Thyroid gland (tissue), 4 donors: Measurements from ENCODE around the gene ST8SIA1. TPM values are rescaled to one million over a fixed set of nuclear protein-coding genes. Genes with fewer than 3 reads are reported as not detected.

Source experiments
- DNase-seq, 2 donors: peaks; one replicate each; pipeline ENCODE4 v3.0.0-alpha.2; 2019
- H3K27ac ChIP-seq, 3 donors: fragments of 200-600 bp; sonication (generic); 1 replicate in 2 of 3; 2 replicates in 1 of 3; pipeline ENCODE4 v1.5.1; 2016 to 2019; ENCODE audit warnings: mild to moderate bottlenecking in 1 of 3, moderate library complexity in 1 of 3
- H3K27me3 ChIP-seq: fragments of 200-600 bp; sonication (generic); one replicate; pipeline ENCODE4 v1.5.1; 2019
- H3K36me3 ChIP-seq, 2 donors: fragments of 200-600 bp; sonication (generic); one replicate each; pipeline ENCODE4 v1.5.1; 2016 to 2019
- H3K4me1 ChIP-seq, 2 donors: fragments of 200-600 bp; sonication (generic); one replicate each; pipeline ENCODE4 v1.5.1; 2017 to 2019
- H3K4me3 ChIP-seq, 3 donors: fragments of 200-600 bp; sonication (generic); replicated peaks in 1 of 3; 1 replicate in 2 of 3; 2 replicates in 1 of 3; pipeline ENCODE4 v1.5.1; 2016; ENCODE audit warnings: mild to moderate bottlenecking in 1 of 3
- H3K9me3 ChIP-seq: fragments of 200-600 bp; sonication (generic); one replicate; pipeline ENCODE4 v1.5.1; 2017
- CTCF ChIP-seq, 6 experiments: fragments of 200-600 bp in 3 of 6; fragments of 450-650 bp in 3 of 6; sonication (generic) in 3 of 6; IDR thresholded peaks; one replicate each; pipeline ENCODE4 v1.5.1; 2016 to 2019; ENCODE audit warnings: antibody characterized with exemption in 6 of 6, mild to moderate bottlenecking in 2 of 6, inconsistent platforms in 1 of 6, moderate library complexity in 1 of 6
- POLR2A ChIP-seq, 2 donors: fragments of 450-650 bp; IDR thresholded peaks; one replicate each; pipeline ENCODE4 v1.6.1; 2017; ENCODE audit warnings: antibody characterized with exemption in 2 of 2, mild to moderate bottlenecking in 2 of 2, moderate library complexity in 1 of 2
- WGBS, 2 donors: methylation state at CpG; one replicate each; pipeline ENCODE4 v1.1.5; 2017; 5-methylcytosine and 5-hydroxymethylcytosine counted together
- intact Hi-C: fragments of 100-400 bp; cut with DNase I; formaldehyde crosslinking; loops from one replicate; pipeline ENCODE4 v1.15.1; 2023
- total RNA-seq, 4 donors: library from RNA; depleted of rRNA; stranded (reverse); fragments of >200 nt; gene quantifications; one replicate each; pipeline ENCODE4 v1.2.3, GENCODE V29; 2016

The ST8SIA1 gene
- total RNA-seq, 4 donors from 2014 or later: 2.5 to 5.2 (median 4.9) TPM

- intact Hi-C loops: no loop called here
- H3K36me3 ChIP-seq: no peaks in the 10 kb centered on the region
- no peak overlapping the region for H3K4me3 ChIP-seq
- no peak for DNase-seq
- peaks cover 0 to 7% of the 10 kb centered on the region in 2 donors for H3K4me1 ChIP-seq
- WGBS, 2 donors: 75 to 79% methylated on average over 7 of the region's 7 CpGs
- H3K27me3 ChIP-seq: no peaks in the 10 kb centered on the region
- no peak for TF ChIP-seq CTCF (IDR thresholded peaks at IDR 0.05)
- TF ChIP-seq POLR2A (IDR thresholded peaks at IDR 0.05): no peak
- H3K27ac ChIP-seq: no peak overlapping the region
- H3K9me3 ChIP-seq: no peaks in the 10 kb centered on the region
Measured at GRCh38 chr12:22254478-22254877, 80.0 kb downstream of the ST8SIA1 start.

DNA sequence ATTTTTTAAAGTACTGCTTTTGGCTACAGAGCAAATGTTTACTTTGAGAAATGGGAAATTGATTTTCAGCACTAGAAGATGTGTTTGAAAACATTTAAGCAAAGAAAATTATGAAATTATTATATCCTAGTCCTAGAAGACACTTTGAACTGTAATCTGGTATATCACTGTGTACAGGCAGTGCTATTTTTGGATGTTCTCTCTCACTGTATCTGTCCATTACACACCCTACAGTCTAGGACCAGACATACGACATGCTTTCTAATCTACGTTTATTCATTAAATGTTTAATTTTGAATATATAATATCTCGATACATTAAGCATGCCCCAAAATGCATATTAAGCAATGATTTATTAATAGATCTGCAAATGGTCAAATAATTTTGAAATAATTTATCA, 82.5 kb downstream of the ST8SIA1 start:
- intact Hi-C loops: no loop called here
- Histone ChIP-seq H3K36me3 (no peaks in the 10 kb centered on the region), H3K4me3 (no peak overlapping the region), H3K27ac (no peak overlapping the region), H3K9me3 (no peaks in the 10 kb centered on the region), H3K4me1 (peaks cover 0 to 7% of the 10 kb centered on the region in 2 donors), H3K27me3 (no peaks in the 10 kb centered on the region)
- TF ChIP-seq CTCF (IDR thresholded peaks at IDR 0.05): no peak
- no peak for TF ChIP-seq POLR2A (IDR thresholded peaks at IDR 0.05)
- 90 to 92% methylated on average over 3 of the region's 3 CpGs for WGBS, 2 donors
- no peak for DNase-seq

- DNase-seq: no peak
- intact Hi-C loops: no loop called here
- TF ChIP-seq CTCF (IDR thresholded peaks at IDR 0.05) (no peak), POLR2A (IDR thresholded peaks at IDR 0.05) (no peak)
- Histone ChIP-seq H3K36me3 (no peaks in the 10 kb centered on the region), H3K27ac (no peak overlapping the region), H3K9me3 (no peaks in the 10 kb centered on the region), H3K27me3 (no peaks in the 10 kb centered on the region), H3K4me1 (no peaks in the 10 kb centered on the region), H3K4me3 (no peak overlapping the region)
- 81 to 86% methylated on average over 2 of the region's 2 CpGs for WGBS, 2 donors
Measured at GRCh38 chr12:22250762-22251161, 83.7 kb downstream of the ST8SIA1 start.

DNA sequence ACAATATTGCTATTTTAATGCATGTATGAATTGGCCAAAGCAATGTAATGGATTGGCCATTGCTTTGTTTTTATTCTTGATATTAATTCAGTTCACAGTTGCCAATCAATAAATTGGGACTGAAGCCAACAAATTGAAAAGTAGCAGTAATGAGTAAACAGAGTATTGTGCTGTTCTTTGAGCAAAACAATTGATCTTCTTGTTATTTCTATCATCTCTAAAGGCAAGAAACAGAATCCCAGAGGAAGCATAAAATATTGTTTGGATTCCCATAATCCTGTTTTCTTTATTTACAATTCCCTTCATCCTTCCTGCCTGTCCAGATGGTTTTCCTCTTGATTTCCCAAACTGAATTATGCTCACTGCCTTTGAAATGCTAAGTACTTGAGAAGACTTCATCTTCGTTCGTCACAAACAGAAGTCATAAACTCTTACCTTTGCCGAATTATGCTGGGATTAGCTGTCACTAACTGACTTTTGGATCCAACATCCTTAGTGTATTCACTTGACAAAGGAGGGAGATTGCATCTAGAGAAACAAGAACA, 85.9 kb downstream of the ST8SIA1 start:
- Histone ChIP-seq H3K27me3 (no peaks in the 10 kb centered on the region), H3K9me3 (no peaks in the 10 kb centered on the region), H3K27ac (no peak overlapping the region), H3K36me3 (no peaks in the 10 kb centered on the region), H3K4me1 (no peaks in the 10 kb centered on the region), H3K4me3 (no peak overlapping the region)
- no peak for TF ChIP-seq CTCF (IDR thresholded peaks at IDR 0.05)
- no peak for TF ChIP-seq POLR2A (IDR thresholded peaks at IDR 0.05)
- no peak for DNase-seq
- WGBS, 2 donors: 63 to 82% methylated on average over 3 of the region's 3 CpGs
- intact Hi-C loops: no loop called here

DNA sequence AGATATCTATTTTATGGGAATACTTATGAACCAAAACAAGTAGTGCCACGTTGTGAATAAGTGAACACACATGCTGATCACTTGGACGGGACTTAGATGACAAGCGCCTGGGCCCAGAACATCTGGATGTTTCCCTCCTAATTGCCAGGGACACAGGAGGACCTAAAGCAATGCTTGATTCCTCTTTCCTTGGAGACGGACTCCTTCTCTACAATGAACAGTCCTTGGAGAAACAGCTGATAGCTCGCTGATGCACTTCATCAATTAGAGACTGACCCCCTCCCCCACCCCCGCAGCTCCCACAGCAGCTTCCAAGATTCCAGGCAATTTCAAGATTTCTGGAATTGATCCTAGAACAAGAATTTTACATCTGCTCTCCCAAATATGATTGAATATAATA, 86.4 kb downstream of the ST8SIA1 start:
- 77 to 79% methylated on average over 6 of the region's 6 CpGs for WGBS, 2 donors

More for the DNA sequence above, 86.4 kb downstream of the ST8SIA1 start:
- Histone ChIP-seq H3K4me1 (no peaks in the 10 kb centered on the region), H3K9me3 (no peaks in the 10 kb centered on the region), H3K27ac (no peak overlapping the region), H3K36me3 (no peaks in the 10 kb centered on the region), H3K27me3 (no peaks in the 10 kb centered on the region), H3K4me3 (no peak overlapping the region)
- no peak for DNase-seq
- TF ChIP-seq CTCF (IDR thresholded peaks at IDR 0.05) (no peak), POLR2A (IDR thresholded peaks at IDR 0.05) (no peak)
- intact Hi-C loops: no loop called here
